HG02884 (cell line): ENCODE measurements around the gene HNRNPLL.
"Not testable (repeated sequence)": the region's sequence is repeated elsewhere in the genome, so short reads cannot be mapped to it uniquely, and the experiment has no call there.

ENCODE experiments used
- ATAC-seq: cut with Tn5 transposase; IDR thresholded peaks from one replicate; pipeline ENCODE4 v1.9.1; 2021; ENCODE audit warnings: mild to moderate bottlenecking, moderate library complexity; ENCODE audit not compliant: unreplicated experiment

The HNRNPLL gene

DNA sequence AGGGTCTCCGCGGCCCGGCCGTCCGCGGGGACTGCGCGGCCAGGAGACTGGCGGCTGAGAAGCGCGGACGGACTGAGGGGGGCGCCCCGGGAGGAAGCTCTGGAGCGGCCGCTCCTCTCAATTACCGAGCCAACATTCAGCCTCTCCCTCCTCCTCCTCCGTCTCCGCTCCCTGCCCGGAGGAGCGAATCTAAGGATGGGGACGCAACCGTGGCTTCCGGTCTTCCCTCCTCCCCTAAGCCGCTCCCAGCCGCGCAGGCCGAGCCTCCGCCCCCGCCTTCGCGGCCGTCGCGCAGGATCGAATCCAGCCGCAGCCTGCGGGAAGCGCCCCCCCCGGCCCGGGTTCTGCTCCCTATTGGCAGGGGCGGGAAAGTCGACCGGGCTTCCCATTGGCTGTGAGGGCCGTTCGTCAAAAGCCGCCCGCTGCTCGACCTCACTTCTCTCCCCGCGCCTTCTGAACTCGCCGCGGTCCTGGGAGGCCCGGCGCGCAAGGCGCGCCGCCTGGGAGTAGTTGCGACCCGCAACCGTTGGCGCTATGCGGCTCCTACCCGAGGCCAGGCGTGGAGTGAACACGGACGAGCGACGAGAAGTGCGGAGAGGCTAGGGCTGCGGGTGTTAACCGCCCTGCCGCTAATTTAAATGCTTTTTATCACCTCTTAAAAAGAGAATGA is at the start of gene HNRNPLL:
Gene HNRNPLL (minus strand): TSS at position 197 of the 670 bp plus-strand sequence. CDS start 302 bp downstream, outside the sequence.
- peak; percentile 59 for ATAC-seq

DNA sequence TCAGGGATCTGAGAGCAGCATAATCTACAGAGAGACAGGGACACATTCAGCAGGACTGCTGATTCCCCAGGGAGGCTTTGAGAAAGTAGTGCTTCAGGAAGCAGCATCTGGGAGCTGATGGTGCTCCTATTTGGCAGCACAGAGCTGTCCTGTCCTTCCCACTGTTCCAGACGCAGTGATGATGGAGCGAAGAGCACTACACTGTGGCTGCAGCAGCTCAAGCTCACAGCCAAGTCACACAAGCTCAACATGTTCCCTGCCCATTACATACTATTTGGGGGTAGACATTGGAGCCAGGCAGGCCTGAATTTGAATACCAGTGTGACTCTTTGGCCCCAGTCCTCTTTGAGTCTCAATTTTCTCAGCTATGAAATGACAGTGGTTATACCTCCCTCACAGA is 48.0 kb upstream of the HNRNPLL start:
- no peak for ATAC-seq

DNA sequence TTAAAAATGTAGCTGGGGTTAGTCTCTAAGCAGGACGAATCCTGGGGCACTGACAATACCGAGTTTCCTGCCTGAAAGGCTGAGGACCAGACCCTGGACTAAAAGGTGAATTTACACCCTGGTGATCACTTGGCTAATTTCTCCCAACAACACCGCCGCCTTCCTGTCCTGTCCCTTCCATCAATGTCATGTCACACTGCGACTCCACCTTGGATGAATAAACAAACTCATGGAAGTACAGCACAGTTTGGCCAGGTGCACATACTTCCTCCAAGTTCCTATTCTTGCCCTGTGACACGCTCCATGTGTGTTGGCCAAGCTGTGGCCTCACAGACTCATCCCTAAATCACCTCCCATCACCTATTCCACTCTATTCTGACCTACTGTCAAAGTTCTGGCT is 47.3 kb upstream of the HNRNPLL start:
- no peak for ATAC-seq

DNA sequence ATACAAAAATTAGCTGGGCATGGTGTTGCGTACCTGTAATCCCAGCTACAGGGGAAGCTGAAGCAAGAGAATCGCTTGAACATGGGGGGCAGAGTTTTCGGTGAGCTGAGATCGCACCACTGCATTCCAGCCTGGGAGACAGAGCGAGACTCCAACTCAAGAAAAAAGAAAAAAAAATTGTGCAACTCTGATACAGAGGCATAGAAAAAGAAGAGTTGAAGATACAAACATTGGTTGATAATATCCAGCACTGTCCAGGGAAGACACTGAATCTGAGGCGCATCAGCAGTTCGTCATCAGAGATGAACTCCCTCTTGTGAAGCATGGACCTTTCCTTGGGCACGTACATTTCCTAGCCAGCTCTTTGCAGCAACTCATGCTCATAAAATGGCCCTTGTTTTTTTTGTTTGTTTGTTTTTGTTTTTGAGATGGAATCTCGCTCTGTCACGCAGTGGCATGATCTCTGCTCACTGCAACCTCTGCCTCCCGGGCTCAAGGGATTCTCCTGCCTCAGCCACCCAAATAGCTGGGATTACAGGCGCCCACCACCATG is 46.5 kb upstream of the HNRNPLL start:
- no peak for ATAC-seq

- ATAC-seq: no peak
Measured at GRCh38 chr2:38648107-38648761, 45.5 kb upstream of the HNRNPLL start.

- not testable (repeated sequence) for ATAC-seq
Measured at GRCh38 chr2:38643683-38644511, 41.2 kb upstream of the HNRNPLL start.

DNA sequence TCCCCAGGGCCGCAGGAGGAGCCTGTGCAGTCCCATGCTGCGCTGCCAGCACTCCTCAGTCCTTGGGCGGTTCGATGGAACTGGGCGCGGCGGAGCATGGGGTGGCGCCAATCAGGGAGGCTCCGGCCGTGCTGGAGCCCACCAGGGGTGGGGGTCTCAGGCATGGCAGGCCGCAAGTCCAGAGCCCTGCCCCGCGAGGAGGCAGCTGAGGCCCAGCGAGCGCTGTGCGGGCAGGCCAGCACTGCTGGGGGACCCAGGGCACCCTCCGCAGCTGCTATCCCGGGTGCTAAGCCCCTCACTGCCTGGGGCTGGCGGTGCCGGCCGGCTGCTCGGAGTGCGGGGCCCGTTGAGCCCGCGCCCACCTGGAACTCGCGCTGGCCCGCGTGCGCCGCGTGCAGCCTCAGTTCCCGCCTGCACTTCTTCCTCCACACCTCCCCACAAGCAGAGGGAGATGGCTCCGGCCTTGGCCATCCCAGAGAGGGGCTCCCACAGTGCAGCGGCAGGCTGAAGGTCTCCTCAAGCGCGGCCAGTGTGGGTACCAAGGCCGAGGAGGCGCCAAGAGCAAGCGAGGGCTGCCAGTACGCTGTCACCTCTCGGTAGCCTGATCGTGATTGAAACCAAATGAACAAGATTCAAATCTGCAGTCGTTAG is 40.4 kb upstream of the HNRNPLL start:
- ATAC-seq: no peak

- not testable (repeated sequence) for ATAC-seq
Measured at GRCh38 chr2:38642373-38643017, 39.8 kb upstream of the HNRNPLL start.

DNA sequence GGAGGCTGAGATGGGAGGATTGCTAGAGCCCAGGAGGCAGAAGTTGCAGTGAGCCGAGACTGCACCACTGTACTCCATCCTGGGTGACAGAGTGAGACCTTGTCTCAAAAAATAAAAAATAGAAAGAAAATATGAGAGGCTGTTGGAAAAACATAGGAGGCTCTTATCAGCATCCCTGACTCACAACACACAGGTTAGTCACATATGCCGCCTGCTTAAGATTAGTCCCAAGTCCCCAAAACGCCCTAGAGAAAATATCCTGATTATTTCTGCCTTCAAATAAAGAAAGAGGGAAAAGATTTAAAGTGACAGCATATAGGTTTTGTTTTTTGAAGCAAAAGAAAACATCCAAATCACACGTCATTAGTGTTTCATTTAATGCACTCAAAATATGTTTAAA is 33.3 kb upstream of the HNRNPLL start:
- no peak for ATAC-seq

DNA sequence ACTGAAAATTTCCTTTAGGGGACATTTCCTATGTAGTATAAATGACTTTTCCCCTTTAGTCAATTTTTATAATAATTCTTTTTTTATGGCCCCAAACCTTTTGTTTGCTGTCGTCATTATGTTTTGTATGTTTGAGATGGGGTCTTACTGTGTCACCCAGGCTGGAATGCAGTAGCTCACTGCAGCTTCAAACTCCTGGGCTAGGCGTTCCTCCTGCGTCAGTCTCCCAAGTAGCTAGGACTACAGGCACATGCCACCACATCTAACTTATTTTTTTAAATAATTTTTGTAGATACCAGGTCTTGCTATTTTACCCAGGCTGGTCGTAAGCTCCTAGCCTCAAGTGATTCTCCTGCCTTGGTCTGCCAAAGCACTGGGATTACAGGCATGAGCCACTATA is 32.4 kb upstream of the HNRNPLL start:
- ATAC-seq: no peak

- ATAC-seq: peak; percentile 80
Measured at GRCh38 chr2:38634684-38635083, 32.0 kb upstream of the HNRNPLL start.

DNA sequence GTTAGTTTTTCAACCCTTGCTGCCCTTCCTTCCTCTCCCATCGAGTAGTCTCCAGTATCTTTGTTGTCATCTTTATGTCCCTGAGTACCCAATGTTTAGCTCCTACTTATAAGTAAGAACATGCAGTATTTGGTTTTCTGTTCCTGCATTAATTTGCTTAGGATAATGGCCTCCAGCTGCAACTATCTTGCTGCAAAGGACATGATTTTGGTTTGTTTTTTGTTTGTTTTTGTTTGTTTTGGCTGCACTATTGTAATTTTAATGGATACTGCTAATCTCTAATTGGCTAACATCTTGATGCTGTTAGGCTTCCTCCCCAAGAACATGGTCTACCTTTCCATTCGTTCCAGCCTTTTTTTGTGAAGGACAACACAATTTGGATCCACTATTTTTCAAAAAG is 31.2 kb upstream of the HNRNPLL start:
- ATAC-seq: no peak

- no peak for ATAC-seq
Measured at GRCh38 chr2:38632980-38633379, 30.3 kb upstream of the HNRNPLL start.

- ATAC-seq: no peak
Measured at GRCh38 chr2:38631976-38632375, 29.2 kb upstream of the HNRNPLL start.

GRCh38 chr2:38629684-38630083 is 27.0 kb upstream of the HNRNPLL start:
- no peak for ATAC-seq

- no peak for ATAC-seq
Measured at GRCh38 chr2:38627391-38627790, 24.7 kb upstream of the HNRNPLL start.

GRCh38 chr2:38626326-38627035 is 23.8 kb upstream of the HNRNPLL start:
- ATAC-seq: no peak

DNA sequence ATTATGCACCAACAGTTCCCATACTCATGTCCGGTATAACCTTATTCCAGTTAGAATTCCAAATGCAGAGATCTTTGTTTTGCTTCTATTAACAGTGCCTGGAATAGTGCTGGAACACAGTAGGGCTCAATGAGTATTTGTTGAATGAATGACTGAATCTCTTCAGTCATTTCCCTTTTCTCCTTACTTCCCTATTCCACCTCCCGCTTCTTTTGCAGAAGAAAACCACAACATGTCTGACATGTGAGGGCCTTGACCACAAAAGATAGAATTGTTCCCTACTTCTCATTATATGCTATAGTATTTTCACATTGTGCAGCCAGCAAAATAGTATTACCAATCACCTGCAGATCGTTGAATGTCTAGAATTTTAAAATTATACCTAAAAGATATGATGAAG is 19.5 kb upstream of the HNRNPLL start:
- ATAC-seq: no peak

DNA sequence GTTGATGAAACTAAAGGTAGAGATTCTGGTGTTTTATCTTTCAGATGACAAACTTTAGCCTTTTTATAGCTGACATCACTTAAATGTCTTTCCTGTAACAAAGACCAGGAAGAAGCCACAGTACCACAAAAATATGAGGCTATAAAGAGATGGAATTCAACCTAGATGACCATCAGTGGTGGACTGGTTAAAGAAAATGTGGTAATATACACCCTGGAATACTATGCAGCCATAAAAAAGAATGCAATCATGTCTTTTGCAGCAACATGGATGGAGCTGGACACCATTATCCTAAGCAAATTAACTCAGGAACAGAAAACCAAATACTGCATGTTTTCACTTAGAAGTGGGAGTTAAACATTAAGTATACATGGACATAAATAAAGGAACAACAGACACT is 18.3 kb upstream of the HNRNPLL start:
- no peak for ATAC-seq
